Colonic mucosa (tissue), 4 donors: ENCODE measurements around the gene DLX1. TPM values are rescaled to one million over a fixed set of nuclear protein-coding genes. Genes with fewer than 3 reads are reported as not detected.

Source experiments
- DNase-seq: peaks from one replicate; pipeline ENCODE4 v3.0.0-alpha.2; 2020
- H3K27ac ChIP-seq: fragments of 200-600 bp; one replicate; pipeline ENCODE4 v1.8.0; 2021
- H3K27me3 ChIP-seq: fragments of 200-600 bp; one replicate; pipeline ENCODE4 v1.8.0; 2021
- H3K36me3 ChIP-seq: fragments of 200-600 bp; one replicate; pipeline ENCODE4 v1.8.0; 2021
- H3K4me1 ChIP-seq: fragments of 200-600 bp; one replicate; pipeline ENCODE4 v1.8.0; 2021; ENCODE audit warnings: mild to moderate bottlenecking
- H3K4me3 ChIP-seq: fragments of 200-600 bp; one replicate; pipeline ENCODE4 v1.8.0; 2021
- H3K9ac ChIP-seq, 2 donors: one replicate each; pipeline ENCODE4 v1.7.0; 2013; ENCODE audit warnings: control low read depth in 2 of 2, low read depth in 2 of 2, low read length in 2 of 2
- H3K9me3 ChIP-seq: fragments of 200-600 bp; one replicate; pipeline ENCODE4 v1.8.0; 2021
- CTCF ChIP-seq: fragments of 200-600 bp; IDR thresholded peaks from one replicate; pipeline ENCODE4 v1.8.0; 2022; ENCODE audit warnings: antibody characterized with exemption, mild to moderate bottlenecking
- intact Hi-C: fragments of 100-400 bp; cut with DNase I; formaldehyde crosslinking; loops from one replicate; pipeline ENCODE4 v1.14.1; 2022
- total RNA-seq, 2 donors: library from RNA; stranded (reverse); fragmentation: NEBNext Ultra II Directional in 1 of 2; extraction: Animal tissue kit (Norgen Biotek cat#: 25700) in 1 of 2; gene quantifications; one replicate each; pipeline ENCODE4 v1.2.1, GENCODE V29; 2021
- donor health status: healthy.
- donor health status: DM: no; HTN: no; CAD: no.
- donor health status: DM: no; HTN: no; CAD: no.

Gene DLX1
- total RNA-seq, 2 donors from 2014 or later, result 0.19 TPM; not detected in 1

DNA sequence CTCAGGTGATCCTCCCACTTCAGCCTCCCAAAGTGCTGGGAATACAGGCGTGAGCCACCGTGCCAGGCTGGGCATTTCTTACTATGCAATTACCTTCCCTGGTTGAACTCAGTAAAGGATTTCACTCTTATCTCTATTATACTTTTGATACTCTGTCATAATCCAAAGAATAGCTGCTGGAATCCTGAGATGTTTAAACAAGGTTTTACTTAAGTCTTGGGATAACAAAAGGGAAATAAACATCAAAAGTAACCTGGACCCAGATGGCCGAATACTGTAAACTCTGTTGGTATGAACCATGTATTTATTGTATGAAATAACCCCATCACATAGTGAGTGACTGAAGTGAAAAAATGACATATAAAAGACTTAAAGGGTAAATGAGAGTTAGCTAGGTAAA is 29.3 kb downstream of the DLX1 start:
- Histone ChIP-seq H3K9me3 (no peaks in the 10 kb centered on the region), H3K4me3 (no peak overlapping the region), H3K27ac (no peak overlapping the region), H3K27me3 (no peaks in the 10 kb centered on the region), H3K36me3 (no peaks in the 10 kb centered on the region), H3K9ac (no peak overlapping the region), H3K4me1 (no peaks in the 10 kb centered on the region)
- no peak for DNase-seq
- intact Hi-C loops, result no loop called here
- no peak for TF ChIP-seq CTCF

GRCh38 chr2:172116107-172116506 is 30.8 kb downstream of the DLX1 start:
- H3K36me3 ChIP-seq, result no peaks in the 10 kb centered on the region
- no peak overlapping the region for H3K27ac ChIP-seq
- DNase-seq, result no peak
- no peak overlapping the region for H3K9ac ChIP-seq
- H3K4me3 ChIP-seq, result no peak overlapping the region
- no peaks in the 10 kb centered on the region for H3K9me3 ChIP-seq
- intact Hi-C loops, result no loop called here
- no peak for TF ChIP-seq CTCF
- no peaks in the 10 kb centered on the region for H3K27me3 ChIP-seq
- H3K4me1 ChIP-seq, result no peaks in the 10 kb centered on the region

GRCh38 chr2:172119089-172119488 is 33.8 kb downstream of the DLX1 start:
- DNase-seq, result no peak
- TF ChIP-seq CTCF, result no peak
- no peak overlapping the region for H3K4me3 ChIP-seq
- H3K4me1 ChIP-seq, result no peaks in the 10 kb centered on the region
- H3K36me3 ChIP-seq, result no peaks in the 10 kb centered on the region
- H3K9ac ChIP-seq, result no peak overlapping the region
- no peak overlapping the region for H3K27ac ChIP-seq
- intact Hi-C loops, result no loop called here
- no peaks in the 10 kb centered on the region for H3K27me3 ChIP-seq
- no peaks in the 10 kb centered on the region for H3K9me3 ChIP-seq

DNA sequence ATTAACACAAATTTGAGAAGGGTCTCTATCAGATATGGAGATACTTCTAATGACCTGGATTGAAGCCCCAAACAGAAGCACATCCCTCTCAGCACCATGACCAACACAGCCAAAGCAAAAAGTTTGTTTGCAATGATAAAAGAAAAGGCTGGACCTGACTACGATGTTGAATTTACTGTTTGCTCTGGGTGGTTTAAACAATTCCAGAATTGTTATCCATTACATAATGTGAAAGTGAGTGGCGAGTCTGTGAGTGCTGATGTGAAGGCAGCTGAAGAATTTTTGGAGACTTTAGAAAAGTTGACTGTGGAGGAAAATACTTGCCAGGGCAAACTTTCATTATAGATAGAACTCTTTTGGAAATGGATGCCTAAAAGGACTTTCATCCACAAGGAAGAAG is 34.8 kb downstream of the DLX1 start:
- Histone ChIP-seq H3K4me3 (no peak overlapping the region), H3K4me1 (no peaks in the 10 kb centered on the region), H3K9me3 (no peaks in the 10 kb centered on the region), H3K36me3 (no peaks in the 10 kb centered on the region), H3K27me3 (no peaks in the 10 kb centered on the region), H3K27ac (no peak overlapping the region), H3K9ac (no peak overlapping the region)
- DNase-seq, result no peak
- intact Hi-C loops, result no loop called here
- TF ChIP-seq CTCF, result no peak

- TF ChIP-seq CTCF, result no peak
- no peak overlapping the region for H3K9ac ChIP-seq
- DNase-seq, result no peak
- H3K36me3 ChIP-seq, result no peaks in the 10 kb centered on the region
- no peaks in the 10 kb centered on the region for H3K27me3 ChIP-seq
- no peak overlapping the region for H3K27ac ChIP-seq
- no peaks in the 10 kb centered on the region for H3K4me1 ChIP-seq
- H3K4me3 ChIP-seq, result no peak overlapping the region
- no peaks in the 10 kb centered on the region for H3K9me3 ChIP-seq
- intact Hi-C loops, result no loop called here
Measured at GRCh38 chr2:172128484-172128883, 43.2 kb downstream of the DLX1 start.

GRCh38 chr2:172129404-172129803 is 44.1 kb downstream of the DLX1 start:
- no peak for DNase-seq
- intact Hi-C loops, result no loop called here
- H3K9ac ChIP-seq, result no peak overlapping the region
- H3K27ac ChIP-seq, result no peak overlapping the region
- H3K4me3 ChIP-seq, result no peak overlapping the region
- H3K27me3 ChIP-seq, result no peaks in the 10 kb centered on the region
- no peaks in the 10 kb centered on the region for H3K9me3 ChIP-seq
- H3K4me1 ChIP-seq, result no peaks in the 10 kb centered on the region
- no peaks in the 10 kb centered on the region for H3K36me3 ChIP-seq
- no peak for TF ChIP-seq CTCF
